ENCODE data around the gene NUDT21.

DNA sequence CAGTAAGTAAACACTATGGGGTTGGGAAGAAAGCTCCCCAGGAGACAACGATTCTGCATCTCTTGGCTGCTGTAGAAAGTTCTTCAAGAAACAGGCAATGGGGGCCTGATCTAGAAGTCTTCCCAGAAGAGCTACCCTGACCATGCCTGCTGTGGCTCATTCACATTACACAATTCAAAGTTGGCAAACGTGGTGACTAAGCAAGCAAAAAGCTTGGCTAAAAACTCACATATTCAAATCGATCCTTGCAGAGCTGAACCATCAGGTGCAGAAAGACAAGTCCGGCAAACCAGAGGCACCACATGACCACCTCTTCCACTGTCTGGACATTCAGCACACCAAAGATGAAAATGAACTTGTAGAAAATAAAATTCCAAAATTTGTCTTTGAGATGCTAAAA lies 41.9 kb downstream of the NUDT21 start:
- TF ChIP-seq, protein P1, sequence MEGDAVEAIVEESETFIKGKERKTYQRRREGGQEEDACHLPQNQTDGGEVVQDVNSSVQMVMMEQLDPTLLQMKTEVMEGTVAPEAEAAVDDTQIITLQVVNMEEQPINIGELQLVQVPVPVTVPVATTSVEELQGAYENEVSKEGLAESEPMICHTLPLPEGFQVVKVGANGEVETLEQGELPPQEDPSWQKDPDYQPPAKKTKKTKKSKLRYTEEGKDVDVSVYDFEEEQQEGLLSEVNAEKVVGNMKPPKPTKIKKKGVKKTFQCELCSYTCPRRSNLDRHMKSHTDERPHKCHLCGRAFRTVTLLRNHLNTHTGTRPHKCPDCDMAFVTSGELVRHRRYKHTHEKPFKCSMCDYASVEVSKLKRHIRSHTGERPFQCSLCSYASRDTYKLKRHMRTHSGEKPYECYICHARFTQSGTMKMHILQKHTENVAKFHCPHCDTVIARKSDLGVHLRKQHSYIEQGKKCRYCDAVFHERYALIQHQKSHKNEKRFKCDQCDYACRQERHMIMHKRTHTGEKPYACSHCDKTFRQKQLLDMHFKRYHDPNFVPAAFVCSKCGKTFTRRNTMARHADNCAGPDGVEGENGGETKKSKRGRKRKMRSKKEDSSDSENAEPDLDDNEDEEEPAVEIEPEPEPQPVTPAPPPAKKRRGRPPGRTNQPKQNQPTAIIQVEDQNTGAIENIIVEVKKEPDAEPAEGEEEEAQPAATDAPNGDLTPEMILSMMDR (IDR thresholded peaks at IDR 0.05) = no peak
- no peak for TF ChIP-seq POLR2AphosphoS5 (IDR thresholded peaks at IDR 0.05)
